ENCODE results near the gene TMPRSS2. TPM values are rescaled to one million over a fixed set of nuclear protein-coding genes. Genes with fewer than 3 reads are reported as not detected.

Gene TMPRSS2
- total and polyA plus RNA-seq, 2 donors (not counting 3 experiments of a cell fraction or from before 2014, with no cell fraction given), result not detected

GRCh38 chr21:41477641-41478318, 30.2 kb downstream of the TMPRSS2 start:
- POLR2A ChIA-PET, result no interaction called here
- no peaks in the 10 kb centered on the region for H3K9me1 ChIP-seq (replicated peaks; ENCODE audit: control insufficient read depth, extremely low read depth, insufficient read depth, low read length)
- no peak overlapping the region for H3K4me2 ChIP-seq (ENCODE audit: insufficient read depth, low read length)
- H3K9me3 ChIP-seq (replicated peaks; ENCODE audit: control insufficient read depth, insufficient read depth, low read length), result no peaks in the 10 kb centered on the region
- no peaks in the 10 kb centered on the region for H3K36me3 ChIP-seq (ENCODE audit: control insufficient read depth in 2 of 2, extremely low read depth in 1 of 2, insufficient read depth in 2 of 2, low read length in 2 of 2)
- no peaks in the 10 kb centered on the region for H4K20me1 ChIP-seq (replicated peaks; ENCODE audit: control insufficient read depth, extremely low read depth, insufficient read depth, low read length)
- no peaks in the 10 kb centered on the region for H3K79me2 ChIP-seq (ENCODE audit: control insufficient read depth, insufficient read depth, low read length)
- intact Hi-C loops (cut with micrococcal nuclease), result no loop called here
- DNase-seq (ENCODE audit: low read depth, low spot score) (no peak), FAIRE-seq (no peak)
- no peak overlapping the region for H3K27ac ChIP-seq (ENCODE audit: insufficient read depth, low read depth, low read length)
- no peaks in the 10 kb centered on the region for H3K4me1 ChIP-seq (ENCODE audit: control insufficient read depth, extremely low read depth, insufficient read depth, low read length)
- H2AFZ ChIP-seq (ENCODE audit: low read depth, low read length), result no peak overlapping the region
- dilution Hi-C loops (cut with MboI; ENCODE audit: extremely low pct_ligation_motif_present, low sequenced_read_pairs), result no loop called here
- CTCF ChIA-PET, result interaction anchor here (1.8 kb wide), 1 partner anchor 17 kb away, joined by 4 read pairs; no protein-coding TSS in a partner anchor
- H3K9ac ChIP-seq (replicated peaks; ENCODE audit: extremely low read depth, insufficient read depth, low read length), result no peak overlapping the region
- BruUV-seq (replicated peaks), result no TSS peak
- no peaks in the 10 kb centered on the region for H3K27me3 ChIP-seq (ENCODE audit: control insufficient read depth in 2 of 2, insufficient read depth in 2 of 2, low read length in 2 of 2)
- no peak for TF ChIP-seq POLR2A (IDR thresholded peaks at IDR 0.05; ENCODE audit: low read depth, low read length)
- TF ChIP-seq EZH2 (IDR thresholded peaks at IDR 0.05; ENCODE audit: borderline replicate concordance, low read depth, low read length, severe bottlenecking), result no peak
- no peak for TF ChIP-seq MAX (IDR thresholded peaks at IDR 0.05; ENCODE audit: insufficient read depth, insufficient read length)
- TF ChIP-seq FOS (IDR thresholded peaks at IDR 0.05; ENCODE audit: borderline replicate concordance, insufficient read depth, low read length), result no peak
- TF ChIP-seq MYC (IDR thresholded peaks at IDR 0.05; ENCODE audit: low read depth, low read length), result no peak
- TF ChIP-seq POLR2AphosphoS5 (IDR thresholded peaks at IDR 0.05; ENCODE audit: insufficient read depth, low read depth, low read length), result no peak
- no peak for TF ChIP-seq CTCF (IDR thresholded peaks at IDR 0.05; ENCODE audit: extremely low read depth in 1 of 2, insufficient read depth in 1 of 2, low read depth in 1 of 2, low read length in 2 of 2)
- TF ChIP-seq JUN (IDR thresholded peaks at IDR 0.05; ENCODE audit: borderline replicate concordance, insufficient read depth, insufficient read length, low read depth), result no peak
- TF ChIP-seq GATA2 (IDR thresholded peaks at IDR 0.05; ENCODE audit: insufficient read depth, insufficient read length, low read depth, low read length), result no peak
- no peak overlapping the region for H3K4me3 ChIP-seq (replicated peaks in 1 of 3; ENCODE audit: insufficient read depth in 1 of 3, low read depth in 1 of 3, low read length in 3 of 3)

Measured in endothelial cell of umbilical vein (primary cell).